Right lobe of liver (tissue), 4 donors: Measurements from ENCODE around the gene PSMA7.

Source experiments
- CTCF ChIP-seq, 4 donors: fragments of 200-600 bp in 3 of 4; fragments of 450-650 bp in 1 of 4; IDR thresholded peaks; one replicate each; pipeline versions ENCODE4 v1.5.1 to v1.8.0; 2016 to 2022; ENCODE audit warnings: antibody characterized with exemption in 4 of 4, mild to moderate bottlenecking in 2 of 4
- POLR2A ChIP-seq: fragments of 450-650 bp; IDR thresholded peaks from one replicate; pipeline ENCODE4 v1.6.1; 2017; ENCODE audit warnings: antibody characterized with exemption, mild to moderate bottlenecking
- donor health status: DM: no; HTN: no; CAD: no.
- donor health status: DM: no; HTN: no; CAD: no.
- donor health status: DM: no; HTN: yes; CAD: no.

- no peak for TF ChIP-seq CTCF (IDR thresholded peaks at IDR 0.05)
- TF ChIP-seq POLR2A = no peak
Measured at GRCh38 chr20:62097881-62098407, 45.2 kb downstream of the PSMA7 start.
